ENCODE data around the gene PRKCH.

- no peak for TF ChIP-seq SPI1 (IDR thresholded peaks at IDR 0.05; ENCODE audit: low read depth, low read length)
- no peak for TF ChIP-seq POLR2A (IDR thresholded peaks at IDR 0.05; ENCODE audit: low read depth, low read length)
- TF ChIP-seq POLR2AphosphoS5 (IDR thresholded peaks at IDR 0.05; ENCODE audit: low read depth, low read length), result no peak
- TF ChIP-seq PAX5 (IDR thresholded peaks at IDR 0.05; ENCODE audit: insufficient read depth, low read length, severe bottlenecking), result no peak
- TF ChIP-seq TAF1 (IDR thresholded peaks at IDR 0.05; ENCODE audit: low read depth, low read length), result no peak
Measured at GRCh38 chr14:61326847-61327246, 5.5 kb downstream of the PRKCH start.
